ENCODE data around the gene KCND1.

KCND1 gene

DNA sequence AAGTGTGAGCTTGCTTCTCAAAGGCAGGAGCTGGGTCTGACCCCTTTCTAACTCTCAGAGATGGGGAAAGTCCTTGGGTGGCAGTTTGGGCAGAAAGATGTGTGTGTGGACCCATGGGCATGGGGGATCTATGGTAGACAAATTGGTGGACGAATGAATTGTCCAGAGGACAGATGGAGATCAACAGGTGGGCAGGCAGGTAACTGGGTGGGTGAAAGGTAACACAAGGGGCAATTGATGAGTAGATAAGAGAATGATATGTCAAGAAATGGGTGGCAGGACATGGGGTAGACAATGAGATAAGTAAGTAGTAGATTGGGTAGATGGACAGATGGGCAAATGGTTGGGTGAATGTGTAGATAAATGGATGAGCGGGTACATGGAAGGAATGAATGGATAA lies 2.9 kb upstream of the KCND1 start:
- no peak for DNase-seq (ENCODE audit: low read depth, low spot score)

DNA sequence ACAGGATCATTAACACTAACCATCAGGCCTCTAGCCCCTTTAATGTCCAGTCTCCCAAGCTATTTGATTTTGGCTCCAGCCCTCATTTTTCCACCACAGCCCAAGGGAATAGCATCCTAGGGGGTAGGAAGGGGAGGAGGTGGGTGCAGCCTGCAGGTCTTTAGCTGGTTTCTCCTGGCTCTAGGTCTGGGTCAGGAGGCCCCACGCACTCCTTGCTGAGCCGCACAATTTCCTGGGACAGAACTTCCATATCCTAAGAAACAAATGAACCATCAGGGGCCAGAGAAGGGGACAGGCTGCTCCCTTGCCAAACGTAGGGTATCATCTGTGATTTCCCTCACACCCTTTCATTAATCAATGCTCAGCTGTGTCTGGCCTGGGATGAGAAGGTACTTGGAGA lies 2.4 kb upstream of the KCND1 start:
- no peak for DNase-seq (ENCODE audit: low read depth, low spot score)

DNA sequence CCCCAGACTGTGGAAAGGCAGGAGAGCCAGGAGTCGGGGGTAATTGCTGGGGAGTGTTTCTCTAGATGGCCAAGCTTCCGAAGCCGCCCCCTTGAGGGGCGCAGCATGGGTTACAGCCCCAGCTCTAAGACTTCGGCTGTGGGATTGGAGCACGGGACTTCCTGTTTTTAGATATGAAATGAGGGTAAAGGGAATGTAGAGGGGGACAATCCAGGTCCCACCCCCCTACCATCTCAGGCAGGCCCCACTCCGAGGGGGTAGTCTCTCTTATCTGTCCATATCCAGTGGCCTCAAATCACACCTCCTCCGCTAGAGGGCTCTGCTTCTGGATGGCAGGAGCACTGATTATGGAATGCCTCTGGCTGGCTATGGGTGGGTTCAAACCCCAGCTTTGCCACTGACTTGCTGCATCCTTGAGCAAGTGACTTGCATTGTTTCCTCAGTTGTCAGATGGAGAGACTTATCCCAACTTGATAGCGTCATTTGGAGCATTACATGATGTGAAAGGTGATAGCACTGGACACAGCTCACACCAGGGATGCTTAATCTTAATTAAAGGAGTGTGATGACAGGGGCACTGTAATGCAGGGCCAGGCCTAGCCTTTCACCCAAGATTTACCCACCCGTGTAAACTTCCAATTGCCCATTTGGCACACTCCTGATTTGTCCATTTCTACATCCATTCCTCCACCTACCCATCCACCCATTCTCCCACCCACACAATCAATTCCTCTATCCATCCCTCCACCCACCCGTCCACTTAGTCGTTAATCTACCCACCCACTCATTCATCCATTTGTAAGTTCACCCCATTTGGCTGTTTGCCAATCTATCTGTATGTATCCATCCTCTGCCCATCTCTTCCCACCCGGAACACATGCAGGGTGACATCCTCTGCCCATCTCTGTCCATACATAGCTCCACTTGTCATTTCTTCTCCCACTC lies 848 bp upstream of the KCND1 start:
- no peak for DNase-seq (ENCODE audit: low read depth, low spot score)

DNA sequence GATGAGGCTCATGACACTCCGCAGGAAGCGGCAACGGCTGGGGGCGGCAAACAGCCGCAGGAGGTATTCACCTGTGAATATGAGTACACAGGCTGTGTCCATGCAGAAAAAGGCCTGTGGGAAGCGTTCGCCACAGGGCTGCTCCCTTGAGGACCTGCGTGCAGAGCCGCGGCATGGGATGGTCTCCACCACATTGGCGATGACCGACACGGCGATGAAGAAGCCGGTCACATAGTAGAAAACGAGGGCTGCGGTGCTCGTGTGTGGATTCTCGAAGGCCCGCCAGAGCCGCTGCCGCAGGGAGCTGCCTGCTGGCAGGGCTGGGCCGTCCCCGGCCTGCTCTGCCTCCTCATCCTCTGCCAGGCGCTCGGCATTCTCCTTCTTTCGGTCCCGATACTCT lies 2.2 kb downstream of the KCND1 start:
- DNase-seq (ENCODE audit: low read depth, low spot score) = no peak

DNA sequence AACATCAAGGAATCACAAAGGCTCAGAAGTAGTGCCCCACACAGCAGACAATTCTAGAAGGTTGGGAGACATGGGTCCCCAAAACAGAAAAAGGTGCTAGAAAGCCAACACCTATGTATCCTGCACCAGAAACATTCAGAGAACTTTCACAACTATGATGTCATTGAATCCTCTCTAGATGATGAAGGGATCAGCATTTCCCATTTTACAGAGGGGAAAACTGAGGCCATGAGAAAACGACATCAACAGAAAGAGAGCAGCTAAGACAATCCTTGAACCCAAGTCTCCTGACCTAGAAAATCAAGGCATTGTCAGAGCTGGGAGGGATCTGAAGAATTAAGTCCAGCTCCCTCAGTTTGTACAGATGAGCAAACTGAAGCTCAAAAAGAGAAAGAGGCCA lies 3.3 kb downstream of the KCND1 start:
- no peak for DNase-seq (ENCODE audit: low read depth, low spot score)

DNA sequence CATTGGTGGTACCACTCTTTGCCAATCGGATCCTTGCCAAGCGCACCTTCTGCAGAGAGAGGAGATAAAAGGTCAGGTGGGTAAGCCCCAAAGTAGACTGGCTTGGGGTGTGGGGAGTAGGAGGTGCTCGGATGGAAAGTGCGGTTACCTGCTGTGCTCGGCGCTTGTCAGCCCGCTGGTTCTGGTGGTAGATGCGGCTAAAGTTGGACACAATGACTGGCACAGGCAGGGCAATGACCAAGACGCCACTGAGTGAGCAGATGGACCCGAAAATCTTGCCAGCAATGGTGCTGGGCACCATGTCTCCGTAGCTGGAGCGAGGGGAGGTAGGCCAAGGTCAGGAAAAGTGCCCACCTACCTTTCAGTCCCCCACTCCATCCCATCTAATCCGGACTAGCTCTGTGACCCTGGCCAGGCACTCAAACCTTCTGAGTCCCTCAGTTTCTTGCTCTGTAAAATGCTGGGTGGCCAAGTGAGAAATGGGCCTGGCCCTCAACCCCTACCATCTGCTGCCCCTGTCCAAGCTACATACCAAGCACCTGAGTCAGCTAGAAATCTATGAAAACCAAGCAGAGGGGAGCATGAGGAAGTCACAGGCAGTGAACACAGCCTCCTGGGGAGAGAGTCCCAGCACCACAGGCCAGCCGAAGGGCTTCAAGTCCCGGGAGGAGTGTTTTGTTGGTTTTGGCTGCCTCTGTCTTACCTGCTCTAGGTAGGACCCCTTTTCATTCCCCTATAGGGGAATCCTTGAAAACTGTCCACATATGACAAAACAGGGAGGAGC lies 4.7 kb downstream of the KCND1 start:
- DNase-seq (ENCODE audit: low read depth, low spot score) = no peak

DNA sequence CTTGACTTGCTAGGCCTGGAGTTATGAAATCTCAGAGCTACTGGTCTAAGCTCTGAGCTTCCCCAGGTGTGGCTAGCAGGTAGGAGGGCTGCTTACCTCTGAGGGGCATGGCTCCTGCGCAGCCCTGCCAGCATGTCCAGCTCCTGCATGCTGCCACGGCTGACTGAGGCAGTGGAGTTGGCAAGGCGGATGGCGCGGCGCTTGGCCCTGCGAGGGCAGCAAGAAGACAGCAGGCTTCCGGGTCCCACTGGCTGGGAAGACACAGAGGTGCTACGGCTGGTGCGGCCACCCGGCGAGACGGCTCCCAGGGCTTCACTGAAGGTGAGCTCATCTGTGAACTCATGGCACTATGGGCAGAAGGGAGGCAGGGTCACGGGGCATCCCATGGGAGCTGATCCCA lies 5.7 kb downstream of the KCND1 start:
- no peak for DNase-seq (ENCODE audit: low read depth, low spot score)

DNA sequence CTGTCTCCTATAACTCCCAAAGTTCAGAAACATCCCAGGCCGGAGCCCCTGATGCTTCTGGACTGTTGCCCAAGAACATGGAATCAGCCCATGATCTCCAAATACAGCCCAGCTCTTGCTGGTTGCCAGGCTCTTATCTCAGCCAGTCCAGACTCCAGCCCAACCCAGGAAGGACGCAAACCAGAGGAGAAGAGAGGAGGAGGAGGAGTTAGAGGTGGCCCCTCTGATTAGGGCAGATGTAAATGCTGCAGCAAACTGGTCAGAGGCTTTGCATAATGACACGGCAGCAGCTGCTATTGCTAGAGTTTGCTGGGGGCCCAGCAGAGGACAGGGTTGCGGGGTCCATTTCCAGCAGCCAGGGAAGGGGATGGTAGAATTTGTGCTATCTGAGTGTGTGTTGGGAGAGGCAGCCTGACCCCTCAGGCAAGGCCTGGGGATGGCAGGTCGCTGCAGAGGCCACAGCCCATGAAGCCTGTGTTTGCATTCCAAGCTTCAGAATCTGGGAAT lies 10.0 kb downstream of the KCND1 start:
- no peak for DNase-seq (ENCODE audit: low read depth, low spot score)

DNA sequence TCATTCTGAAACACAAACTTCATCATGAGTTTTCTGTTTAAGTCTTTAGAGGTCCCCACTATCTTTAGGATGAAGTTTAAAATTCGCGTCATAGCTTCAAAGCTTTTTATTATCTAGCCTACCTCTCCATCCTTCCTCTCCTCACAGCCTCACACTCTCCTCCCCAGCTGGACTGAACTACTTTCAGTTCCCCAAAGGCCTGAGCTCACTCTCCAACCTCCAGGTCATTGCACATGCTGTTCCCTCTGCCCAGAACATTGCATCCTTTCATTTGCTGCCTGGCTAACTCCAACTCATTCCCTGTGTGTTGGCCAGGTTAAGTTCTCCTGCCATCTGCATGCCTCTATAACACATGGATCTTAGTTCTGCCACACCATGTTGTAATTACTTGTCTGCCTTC lies 11.4 kb downstream of the KCND1 start:
- no peak for DNase-seq (ENCODE audit: low read depth, low spot score)

DNA sequence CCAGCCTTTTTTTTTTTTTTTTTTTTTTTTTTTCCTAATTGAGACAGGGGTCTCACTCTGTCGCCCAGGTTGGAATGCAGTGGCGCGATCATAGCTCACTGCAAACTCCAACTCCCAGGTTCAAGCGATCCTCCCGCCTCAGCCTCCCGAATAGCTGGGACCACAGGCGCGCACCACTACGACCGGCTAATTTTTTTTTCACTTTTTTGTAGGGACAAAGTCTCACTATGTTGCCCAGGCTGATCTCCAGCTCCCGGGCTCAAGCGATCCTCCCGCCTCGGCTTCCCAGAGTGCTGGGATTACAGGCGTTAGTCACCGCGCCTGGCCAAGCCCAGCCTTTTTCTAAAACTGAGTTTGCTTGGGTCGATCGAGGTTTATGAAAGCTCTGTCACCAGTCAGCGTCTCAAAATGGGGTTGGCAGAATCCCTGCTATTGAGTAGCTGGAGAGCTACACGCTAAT lies 13.0 kb downstream of the KCND1 start:
- DNase-seq (ENCODE audit: low read depth, low spot score) = no peak

DNA sequence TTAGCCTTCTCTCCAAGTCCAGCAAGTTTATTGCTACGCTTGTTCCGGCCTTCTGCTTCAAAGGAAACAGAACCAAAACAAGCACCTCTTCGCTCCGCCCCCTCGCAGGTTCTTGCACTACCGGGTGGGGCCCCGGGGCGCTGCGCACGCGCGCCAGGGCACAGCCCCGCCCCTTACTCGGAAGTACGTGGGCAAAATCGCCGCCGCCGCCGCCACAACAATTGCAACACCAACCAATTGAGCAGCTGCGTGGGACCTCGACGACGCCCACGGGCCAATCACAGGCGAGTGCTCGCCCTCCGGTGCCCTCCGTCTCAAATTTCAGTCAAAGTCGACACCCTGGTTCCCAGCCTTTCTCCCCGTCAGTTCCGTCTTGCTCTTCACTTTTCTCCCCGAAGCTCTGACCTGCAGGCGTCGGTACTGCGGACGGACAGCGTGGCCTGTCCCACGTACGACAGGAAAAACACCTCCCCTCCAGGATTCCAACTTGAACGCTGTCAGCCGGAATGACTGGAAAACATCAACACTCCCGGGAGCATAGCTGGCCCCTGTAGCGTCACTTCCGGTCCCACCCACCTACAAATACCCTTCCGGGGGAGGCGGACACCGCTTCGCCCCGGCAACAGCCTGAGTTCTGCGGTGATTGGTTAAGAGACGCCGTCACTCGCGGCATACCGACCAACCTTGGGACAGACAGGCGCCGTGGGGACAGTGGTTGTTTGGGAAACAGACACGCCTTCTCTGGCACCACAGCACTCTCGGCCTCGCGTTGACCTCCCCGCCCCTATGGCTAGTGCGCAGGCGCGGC lies 13.6 kb downstream of the KCND1 start:
- DNase-seq (ENCODE audit: low read depth, low spot score) = peak; percentile 86

DNA sequence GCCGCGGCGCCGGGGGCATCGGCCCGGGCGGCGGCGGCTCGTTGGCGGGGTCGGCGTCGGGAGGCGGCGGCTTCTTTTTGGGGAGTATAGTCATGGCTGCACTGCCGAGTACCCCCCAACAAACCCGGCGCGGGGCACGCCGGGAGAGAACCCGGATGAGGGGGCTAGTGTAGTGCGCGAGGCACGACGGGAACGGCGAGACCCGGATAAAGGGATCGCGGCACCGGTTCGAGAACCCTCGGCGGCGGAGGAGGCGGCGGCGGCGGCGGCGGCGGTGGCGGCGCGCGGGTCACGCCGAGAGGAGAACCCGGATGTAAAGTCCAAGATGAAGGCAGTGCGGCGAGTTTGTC lies 14.2 kb downstream of the KCND1 start, which contains the start of gene OTUD5:
OTUD5 (minus strand) TSS at position 131 of the 350 bp plus-strand sequence; CDS start at position 94, 37 bp downstream.
- peak; percentile 61 for DNase-seq (ENCODE audit: low read depth, low spot score)

DNA sequence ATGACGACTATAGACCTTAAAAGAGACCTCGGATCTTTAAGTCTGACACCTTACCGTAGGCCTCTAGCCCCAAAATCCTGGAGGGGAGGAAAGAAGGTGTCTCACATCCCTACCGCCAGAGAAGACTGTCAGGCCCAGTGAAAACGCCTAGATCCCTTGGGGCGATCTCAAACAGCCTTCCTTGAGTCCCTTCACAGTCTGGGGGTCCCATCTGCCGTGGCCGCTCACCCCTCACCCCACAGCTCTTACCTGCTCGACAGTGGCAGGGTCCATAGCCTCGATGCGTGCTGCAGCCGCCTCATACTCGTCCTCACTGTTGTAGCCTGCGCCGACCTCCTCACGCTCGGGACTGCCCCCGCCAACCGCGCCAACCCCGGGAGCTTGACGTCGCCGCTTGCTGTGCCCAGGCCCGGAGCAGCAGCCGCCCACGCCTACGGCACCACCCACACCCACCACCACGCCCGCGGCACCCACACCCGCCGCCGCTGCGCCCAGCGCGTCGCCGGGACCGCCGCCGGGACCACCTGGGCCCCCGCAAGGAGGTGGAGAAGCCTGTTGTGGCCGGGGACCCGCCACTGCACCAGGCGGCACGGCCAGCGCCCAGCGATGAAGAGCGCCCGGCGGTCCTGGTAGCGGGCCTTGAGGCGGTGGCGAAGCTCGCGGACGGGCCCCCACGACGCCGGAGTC lies 14.8 kb downstream of the KCND1 start:
- DNase-seq (ENCODE audit: low read depth, low spot score) = no peak

DNA sequence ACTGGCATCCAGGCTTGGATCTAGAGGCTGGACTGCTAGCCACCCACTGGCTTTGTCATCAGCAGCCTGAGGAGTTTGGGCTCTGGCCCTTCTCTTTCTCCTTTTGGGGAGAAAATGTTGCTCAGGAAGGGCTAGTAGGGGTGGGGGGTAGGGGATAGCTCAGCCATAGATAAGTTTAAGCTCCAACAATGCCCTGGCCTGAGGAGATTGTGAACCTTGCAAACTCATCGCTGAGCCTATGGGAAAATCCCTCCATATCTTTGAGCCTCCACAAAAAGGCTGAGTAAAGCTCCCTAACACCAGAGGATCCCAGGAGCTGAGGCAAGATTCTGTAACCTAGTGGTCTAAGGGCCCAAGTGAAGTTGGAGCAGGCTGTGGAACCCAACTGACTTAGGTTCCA lies 23.1 kb downstream of the KCND1 start:
- no peak for DNase-seq (ENCODE audit: low read depth, low spot score)

DNA sequence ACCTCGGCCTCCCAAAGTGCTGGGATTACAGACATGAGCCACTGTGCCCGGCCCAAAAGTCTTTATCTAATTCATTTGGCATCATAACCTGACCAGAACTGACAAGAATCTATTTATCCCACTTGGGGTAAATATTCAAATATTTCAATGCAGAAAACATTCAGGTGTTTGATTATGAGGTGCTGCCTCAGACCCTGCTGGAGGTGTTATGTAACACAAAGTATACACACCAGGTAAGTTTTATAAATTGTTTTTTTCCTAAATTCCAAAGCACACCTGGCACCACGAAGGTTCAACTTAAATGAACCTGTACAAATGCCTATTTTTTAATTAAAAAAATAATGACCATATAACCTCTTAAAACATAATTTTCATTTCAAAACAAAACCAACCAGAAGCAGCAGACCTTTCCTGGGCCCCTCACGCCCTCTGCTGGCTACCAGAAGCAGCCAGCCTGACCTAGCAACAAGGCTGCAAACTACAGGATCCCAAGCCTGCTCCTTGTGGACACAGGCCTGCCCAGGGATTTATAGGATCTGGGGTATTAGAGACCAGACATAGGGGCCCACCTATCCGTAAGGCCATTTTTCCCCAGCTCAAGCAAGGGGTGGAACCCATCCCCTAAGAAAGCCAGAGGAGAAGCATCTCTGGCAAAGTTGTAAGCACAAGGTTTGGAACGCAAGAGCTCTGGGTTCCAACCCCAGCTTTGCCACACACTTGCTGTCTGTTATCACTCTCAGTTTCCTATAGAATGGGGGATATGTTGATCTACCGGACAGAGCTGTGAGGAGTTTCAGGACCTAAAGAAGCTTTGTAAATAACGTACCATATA lies 25.9 kb downstream of the KCND1 start:
- DNase-seq (ENCODE audit: low read depth, low spot score) = no peak

DNA sequence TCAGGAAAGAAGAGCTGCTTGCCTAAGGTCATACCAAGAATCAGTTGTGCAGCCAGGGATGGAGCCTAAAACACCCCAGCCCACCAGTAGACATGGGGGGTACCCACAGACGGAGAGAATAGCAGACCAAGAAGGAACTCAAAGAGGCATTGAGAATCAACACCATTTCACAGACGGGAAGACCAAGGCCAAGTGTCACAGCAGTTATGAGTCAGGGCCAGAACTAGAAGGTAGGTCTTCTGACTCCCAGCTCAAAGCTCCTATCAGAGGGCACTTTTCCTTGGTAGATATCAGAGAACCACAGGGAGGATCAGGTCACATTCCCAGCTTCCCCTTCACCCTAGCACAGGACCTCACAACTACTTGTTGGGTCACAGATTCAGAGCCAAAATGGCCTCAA lies 28.7 kb downstream of the KCND1 start:
- no peak for DNase-seq (ENCODE audit: low read depth, low spot score)

DNA sequence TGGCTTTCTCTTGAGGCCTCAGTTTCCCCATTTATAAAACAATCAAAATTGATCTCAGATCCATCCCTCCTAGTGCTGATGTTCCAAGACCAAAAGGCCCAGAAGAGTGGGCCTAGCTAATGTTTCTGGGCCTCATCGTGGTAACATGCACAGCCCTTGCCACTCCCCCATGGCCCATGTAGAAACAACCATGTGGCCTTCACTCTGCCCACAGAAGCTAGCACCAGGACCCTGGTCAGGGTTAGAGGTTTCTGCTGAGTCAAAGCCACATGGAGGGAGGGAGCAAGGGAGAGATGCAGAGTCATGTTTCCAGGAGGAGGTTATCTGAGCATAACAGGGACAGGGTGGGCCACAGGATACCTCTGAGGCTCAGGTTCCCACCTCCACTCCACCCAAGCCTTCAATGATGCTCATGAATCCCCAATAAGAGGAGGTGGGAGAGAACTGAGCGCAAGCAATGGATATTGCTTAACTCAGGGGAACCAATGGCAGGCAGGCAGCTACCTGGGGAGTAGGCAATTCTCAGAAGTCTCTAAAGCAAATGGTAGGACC lies 31.2 kb downstream of the KCND1 start:
- no peak for DNase-seq (ENCODE audit: low read depth, low spot score)

DNA sequence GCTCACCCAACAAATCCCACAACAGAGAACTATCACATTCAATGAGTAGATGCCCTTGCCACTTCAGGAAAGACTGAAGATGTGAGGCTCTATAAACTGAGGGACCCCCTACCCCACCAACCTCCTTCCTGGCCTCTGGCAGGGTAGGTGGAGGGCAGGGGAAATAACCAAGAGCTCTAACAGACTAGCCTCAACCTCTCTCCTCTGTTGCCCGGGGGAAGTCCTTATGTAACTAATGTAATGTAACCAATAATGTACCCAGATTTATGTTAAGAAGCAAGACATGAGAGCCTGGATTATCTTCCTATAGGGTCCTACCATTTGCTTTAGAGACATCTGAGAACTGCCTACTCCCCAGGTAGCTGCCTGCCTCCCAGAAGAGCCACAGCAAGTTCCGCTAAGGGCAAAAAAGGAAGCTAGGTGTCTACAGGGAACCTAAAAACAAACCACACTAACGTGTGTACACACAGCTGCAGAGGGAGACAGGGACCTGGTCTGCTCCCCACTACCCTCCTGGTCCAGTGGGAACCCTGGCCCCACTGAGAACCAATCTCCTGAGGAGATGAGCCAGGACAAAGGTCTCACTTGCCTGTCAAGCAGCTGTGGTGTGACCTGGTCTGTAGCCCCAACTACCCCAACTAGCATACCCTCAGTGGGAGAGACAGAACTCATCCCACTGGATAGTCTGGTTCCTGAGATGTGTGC lies 32.0 kb downstream of the KCND1 start:
- no peak for DNase-seq (ENCODE audit: low read depth, low spot score)

DNA sequence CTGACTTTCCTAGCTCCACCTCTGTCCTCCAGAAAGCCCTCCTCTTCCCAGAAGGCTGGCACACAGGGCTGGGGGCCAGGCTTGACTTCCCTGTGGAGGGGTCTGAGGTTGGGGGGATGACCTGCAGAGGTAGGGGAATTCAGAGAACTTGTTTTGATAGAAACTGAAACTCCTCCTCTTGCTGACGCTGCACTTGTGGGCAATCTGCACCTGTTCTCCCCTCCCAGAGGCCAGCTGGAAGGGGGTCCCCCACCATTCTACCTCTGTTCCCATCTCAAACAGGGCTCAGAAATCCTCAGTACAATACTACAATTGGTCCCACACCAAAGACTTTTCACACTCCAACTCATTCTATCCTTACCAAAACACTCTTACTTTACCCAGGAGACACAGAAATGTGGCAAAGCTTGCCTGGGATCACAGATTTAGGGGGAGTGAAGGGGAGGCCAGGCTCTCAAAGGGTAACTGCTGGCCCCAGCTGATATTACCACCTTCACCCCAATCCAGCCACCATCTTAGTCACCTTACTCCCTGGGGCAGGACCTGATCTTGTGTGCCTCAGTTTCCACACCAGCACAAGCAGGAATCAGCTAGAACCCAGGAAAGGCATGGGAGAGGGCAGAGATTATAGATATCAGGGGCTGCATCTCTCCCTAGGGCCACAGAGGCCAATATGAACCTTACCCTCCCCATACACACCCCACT lies 32.8 kb downstream of the KCND1 start:
- peak; percentile 57 for DNase-seq (ENCODE audit: low read depth, low spot score)

All from activated CD4-positive, CD25-positive, alpha-beta regulatory T cell treated with anti-CD3 and anti-CD28 coated beads, Interleukin-2, amount 50 U/mL, for 16 hours (primary cell).